Retinal pigment epithelial cell (primary cell): ENCODE results near the gene PRRT2.

Experiments used
- DNase-seq: peaks from one replicate; pipeline ENCODE4 v3.0.0-alpha.2; 2010; ENCODE audit warnings: low read depth
- H3K4me3 ChIP-seq: 2 replicates; pipeline ENCODE4 v1.5.1; 2011; ENCODE audit warnings: mild to moderate bottlenecking, low read length, control low read depth, moderate library complexity
- TF ChIP-seq, protein P1 (sequence below): conservative IDR thresholded peaks from 2 replicates; pipeline ENCODE4 v1.5.1; 2011; ENCODE audit warnings: low read depth, low read length, control low read depth, inconsistent platforms

Gene PRRT2

DNA sequence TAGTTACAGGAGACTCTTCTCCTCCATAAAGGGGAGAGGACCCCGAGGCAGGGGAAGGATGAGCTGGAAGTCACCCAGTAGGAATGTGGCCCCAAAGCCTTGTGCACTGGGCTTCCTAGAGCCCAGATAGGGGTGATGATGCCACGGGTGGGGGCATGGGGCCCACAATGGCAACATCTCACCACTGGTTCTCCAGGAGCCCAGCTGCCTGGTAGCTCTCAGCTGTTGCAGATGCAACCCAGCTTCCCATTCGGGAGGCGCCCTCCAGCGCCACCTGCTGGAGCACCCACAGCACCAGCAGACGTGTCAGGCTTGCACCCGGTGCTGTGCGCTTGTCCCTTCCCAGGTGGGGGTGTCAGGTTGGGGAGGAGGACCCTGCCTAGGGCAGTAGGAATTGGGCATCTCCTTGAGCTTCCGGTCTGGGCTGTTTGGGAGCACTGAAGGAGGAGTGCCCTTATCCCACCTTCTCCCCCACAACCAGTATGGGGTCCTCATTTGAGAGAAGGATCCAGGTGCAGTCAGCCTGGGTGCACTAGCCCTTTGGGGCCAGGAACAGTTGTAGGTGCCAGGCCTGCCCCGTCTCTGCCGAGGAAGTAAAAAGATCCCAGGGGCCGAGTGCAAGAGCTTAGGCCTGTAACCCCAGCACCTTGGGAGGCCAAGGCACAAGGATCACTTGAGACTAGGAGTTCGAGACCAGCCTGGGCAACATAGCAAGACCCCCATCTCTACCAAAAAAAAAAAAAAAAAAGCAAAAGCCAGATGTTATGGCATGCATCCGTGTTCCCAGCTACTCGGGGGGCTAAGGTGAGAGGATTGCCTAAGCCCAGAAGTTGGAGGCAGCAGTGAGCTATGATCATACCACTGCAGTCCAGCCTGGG lies 36.7 kb downstream of the PRRT2 start:
- H3K4me3 ChIP-seq, result no peak overlapping the region
- TF ChIP-seq, protein P1, sequence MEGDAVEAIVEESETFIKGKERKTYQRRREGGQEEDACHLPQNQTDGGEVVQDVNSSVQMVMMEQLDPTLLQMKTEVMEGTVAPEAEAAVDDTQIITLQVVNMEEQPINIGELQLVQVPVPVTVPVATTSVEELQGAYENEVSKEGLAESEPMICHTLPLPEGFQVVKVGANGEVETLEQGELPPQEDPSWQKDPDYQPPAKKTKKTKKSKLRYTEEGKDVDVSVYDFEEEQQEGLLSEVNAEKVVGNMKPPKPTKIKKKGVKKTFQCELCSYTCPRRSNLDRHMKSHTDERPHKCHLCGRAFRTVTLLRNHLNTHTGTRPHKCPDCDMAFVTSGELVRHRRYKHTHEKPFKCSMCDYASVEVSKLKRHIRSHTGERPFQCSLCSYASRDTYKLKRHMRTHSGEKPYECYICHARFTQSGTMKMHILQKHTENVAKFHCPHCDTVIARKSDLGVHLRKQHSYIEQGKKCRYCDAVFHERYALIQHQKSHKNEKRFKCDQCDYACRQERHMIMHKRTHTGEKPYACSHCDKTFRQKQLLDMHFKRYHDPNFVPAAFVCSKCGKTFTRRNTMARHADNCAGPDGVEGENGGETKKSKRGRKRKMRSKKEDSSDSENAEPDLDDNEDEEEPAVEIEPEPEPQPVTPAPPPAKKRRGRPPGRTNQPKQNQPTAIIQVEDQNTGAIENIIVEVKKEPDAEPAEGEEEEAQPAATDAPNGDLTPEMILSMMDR, result peak; percentile 96
- no peak for DNase-seq

GRCh38 chr16:29849505-29849904 lies 37.5 kb downstream of the PRRT2 start:
- no peak for DNase-seq

GRCh38 chr16:29850998-29851397 lies 39.0 kb downstream of the PRRT2 start:
- no peak for DNase-seq
- no peak overlapping the region for H3K4me3 ChIP-seq
- TF ChIP-seq, protein P1, result no peak

More at GRCh38 chr16:29849505-29849904, 37.5 kb downstream of the PRRT2 start:
- no peak overlapping the region for H3K4me3 ChIP-seq
- TF ChIP-seq, protein P1, result no peak

GRCh38 chr16:29852654-29853053 lies 40.7 kb downstream of the PRRT2 start:
- no peak for DNase-seq
- no peak overlapping the region for H3K4me3 ChIP-seq
- TF ChIP-seq, protein P1, result no peak

- H3K4me3 ChIP-seq, result no peak overlapping the region
- DNase-seq, result no peak
- TF ChIP-seq, protein P1, result no peak
Measured at GRCh38 chr16:29854520-29855100, 42.6 kb downstream of the PRRT2 start.

GRCh38 chr16:29857133-29857760 lies 45.3 kb downstream of the PRRT2 start:
- no peak for DNase-seq
- no peak overlapping the region for H3K4me3 ChIP-seq
- TF ChIP-seq, protein P1, result no peak
